GM13977 (cell line): Measurements from ENCODE around the gene LRCH3.
A peak's percentile ranks its signal among the peaks of the same experiment; 100 is the strongest.

Source experiments
- DNase-seq: peaks from one replicate; pipeline ENCODE4 v3.0.0; 2012; ENCODE audit warnings: low spot score
- in situ Hi-C: fragments of 300-500 bp; cut with MboI; formaldehyde crosslinking; loops from one replicate; pipeline ENCODE4 v1.12.0; 2022; ENCODE audit warnings: low sequenced_read_pairs, low pct_unique_long_range_greater_than_20kb, mixed read lengths, inconsistent platforms; ENCODE audit not compliant: unreplicated experiment
- TF ChIP-seq, protein P1 (sequence below): IDR thresholded peaks from 2 replicates; pipeline ENCODE4 v1.5.1; 2012; ENCODE audit warnings: mild to moderate bottlenecking, control low read depth; ENCODE audit not compliant: insufficient read depth; ENCODE audit errors: extremely low read depth, missing control alignments

LRCH3 gene

DNA sequence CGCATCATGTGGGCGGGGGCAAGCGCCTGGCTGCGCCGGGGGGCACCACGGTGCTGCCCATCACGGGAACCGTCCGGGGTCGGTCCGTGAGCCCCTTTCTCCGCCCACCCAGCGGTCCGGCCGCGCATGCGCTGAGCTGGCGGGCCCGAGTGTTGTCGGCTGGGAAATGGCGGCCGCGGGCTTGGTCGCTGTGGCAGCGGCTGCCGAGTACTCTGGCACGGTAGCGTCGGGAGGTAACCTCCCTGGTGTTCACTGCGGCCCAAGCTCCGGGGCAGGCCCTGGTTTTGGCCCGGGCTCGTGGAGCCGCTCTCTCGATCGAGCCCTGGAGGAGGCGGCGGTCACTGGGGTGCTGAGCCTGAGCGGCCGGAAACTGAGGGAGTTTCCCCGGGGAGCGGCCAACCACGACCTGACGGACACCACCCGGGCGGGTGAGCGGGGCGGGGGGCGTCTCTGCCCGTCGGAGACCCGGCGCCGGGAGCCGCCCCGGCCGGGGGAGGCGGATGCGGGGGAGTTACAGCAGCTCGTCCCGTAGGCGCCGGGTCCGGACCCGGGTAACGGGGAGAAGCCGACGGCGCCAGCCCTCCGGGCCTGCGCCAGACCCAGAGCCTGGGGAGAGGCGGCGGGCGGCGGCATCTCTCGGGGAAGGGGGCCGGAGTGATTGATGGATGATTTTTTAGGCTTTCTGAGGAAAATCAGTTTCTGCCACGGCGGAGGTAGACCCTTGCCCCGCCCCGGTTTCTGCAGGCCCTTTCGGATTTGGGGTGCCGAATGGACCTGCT is at the start of gene LRCH3:
Gene LRCH3 (plus strand): TSS at position 142 of the 779 bp plus-strand sequence. CDS start 25 bp downstream, at position 167.
- in situ Hi-C loops = no loop called here
- TF ChIP-seq, protein P1, sequence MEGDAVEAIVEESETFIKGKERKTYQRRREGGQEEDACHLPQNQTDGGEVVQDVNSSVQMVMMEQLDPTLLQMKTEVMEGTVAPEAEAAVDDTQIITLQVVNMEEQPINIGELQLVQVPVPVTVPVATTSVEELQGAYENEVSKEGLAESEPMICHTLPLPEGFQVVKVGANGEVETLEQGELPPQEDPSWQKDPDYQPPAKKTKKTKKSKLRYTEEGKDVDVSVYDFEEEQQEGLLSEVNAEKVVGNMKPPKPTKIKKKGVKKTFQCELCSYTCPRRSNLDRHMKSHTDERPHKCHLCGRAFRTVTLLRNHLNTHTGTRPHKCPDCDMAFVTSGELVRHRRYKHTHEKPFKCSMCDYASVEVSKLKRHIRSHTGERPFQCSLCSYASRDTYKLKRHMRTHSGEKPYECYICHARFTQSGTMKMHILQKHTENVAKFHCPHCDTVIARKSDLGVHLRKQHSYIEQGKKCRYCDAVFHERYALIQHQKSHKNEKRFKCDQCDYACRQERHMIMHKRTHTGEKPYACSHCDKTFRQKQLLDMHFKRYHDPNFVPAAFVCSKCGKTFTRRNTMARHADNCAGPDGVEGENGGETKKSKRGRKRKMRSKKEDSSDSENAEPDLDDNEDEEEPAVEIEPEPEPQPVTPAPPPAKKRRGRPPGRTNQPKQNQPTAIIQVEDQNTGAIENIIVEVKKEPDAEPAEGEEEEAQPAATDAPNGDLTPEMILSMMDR = no peak
- peak; percentile 91 for DNase-seq

DNA sequence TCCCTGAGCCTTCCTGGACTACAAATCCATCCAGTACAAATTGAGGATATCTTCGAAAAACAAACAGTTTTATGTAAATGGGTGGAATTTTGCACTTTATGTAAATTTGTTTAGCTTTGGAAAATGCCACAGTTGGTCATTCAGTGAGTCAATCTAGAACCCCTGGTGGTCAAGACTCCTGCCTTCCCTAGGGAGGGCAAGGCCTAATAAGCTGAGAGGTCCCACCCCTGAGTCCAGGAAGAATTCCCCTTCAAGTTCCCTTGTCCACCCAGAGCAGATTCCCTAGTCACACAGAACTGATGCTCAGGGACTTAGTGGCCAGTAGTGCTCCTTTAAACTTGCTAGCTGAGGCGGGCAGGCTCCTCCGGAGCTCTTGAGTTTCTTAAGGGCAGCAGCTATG is 48.3 kb upstream of the LRCH3 start:
- DNase-seq = no peak
- in situ Hi-C loops = no loop called here
- TF ChIP-seq, protein P1 = no peak

- TF ChIP-seq, protein P1 = no peak
- in situ Hi-C loops = no loop called here
- no peak for DNase-seq
These were observed 44.8 kb upstream of the LRCH3 start for GRCh38 chr3:197746209-197746608.

DNA sequence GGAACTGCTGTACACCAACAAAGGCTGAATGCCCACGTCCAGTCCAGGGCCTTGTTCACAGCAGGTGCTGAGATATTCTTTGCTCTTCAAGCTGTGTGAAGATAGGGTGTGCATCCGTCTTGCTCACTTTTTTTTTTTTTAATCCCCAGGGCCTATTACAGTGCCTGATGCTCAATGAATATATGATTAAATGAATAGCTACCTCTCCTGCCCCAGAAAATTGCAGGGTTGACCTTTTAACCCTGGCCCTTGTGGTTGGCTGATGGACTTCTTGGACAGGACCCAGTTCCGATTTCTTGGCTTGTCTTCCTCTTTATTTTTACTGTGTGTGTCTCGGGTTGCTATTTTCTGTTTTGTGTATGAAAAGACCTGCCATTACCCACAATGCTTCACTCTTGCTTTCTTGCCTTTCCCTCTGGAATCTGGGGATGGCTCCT is 44.2 kb upstream of the LRCH3 start:
- TF ChIP-seq, protein P1 = no peak
- in situ Hi-C loops = no loop called here
- DNase-seq = no peak

- DNase-seq = no peak
- in situ Hi-C loops = no loop called here
These were observed 42.3 kb upstream of the LRCH3 start for GRCh38 chr3:197748597-197749314.

DNA sequence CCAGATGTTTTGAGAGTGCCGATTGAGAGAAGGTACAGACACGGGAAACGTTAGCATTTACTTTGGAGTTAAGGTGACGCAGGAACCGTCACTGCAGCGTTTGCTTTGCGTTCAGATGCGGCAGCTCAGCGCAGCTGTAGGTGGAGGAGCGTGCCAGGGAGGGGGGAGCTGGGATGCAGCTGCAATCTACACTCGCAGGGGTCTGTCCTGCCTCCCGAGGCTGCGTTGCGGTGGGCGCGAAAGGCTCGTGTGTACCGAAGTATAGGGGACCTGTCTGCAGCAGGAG is 41.8 kb upstream of the LRCH3 start:
- in situ Hi-C loops = no loop called here
- peak; percentile 72 for DNase-seq
- TF ChIP-seq, protein P1 = no peak

More at GRCh38 chr3:197748597-197749314, 42.3 kb upstream of the LRCH3 start:
- TF ChIP-seq, protein P1 = no peak
